HPDE6-E6E7 (cell line): ENCODE data around the gene TENM3.

Experiments used
- DNase-seq: peaks from one replicate; pipeline ENCODE4 v3.0.0; 2011; ENCODE audit warnings: missing footprints; ENCODE audit errors: extremely low spot score

TENM3 gene

GRCh38 chr4:182564724-182565369 lies 321.6 kb downstream of the TENM3 start:
- no peak for DNase-seq

GRCh38 chr4:182567119-182567518 lies 323.9 kb downstream of the TENM3 start:
- DNase-seq: no peak

GRCh38 chr4:182569561-182569960 lies 326.4 kb downstream of the TENM3 start:
- no peak for DNase-seq

GRCh38 chr4:182574706-182575105 lies 331.5 kb downstream of the TENM3 start:
- no peak for DNase-seq

GRCh38 chr4:182575225-182575624 lies 332.0 kb downstream of the TENM3 start:
- DNase-seq: no peak

- DNase-seq: no peak
These were observed 333.5 kb downstream of the TENM3 start for GRCh38 chr4:182576601-182577289.

GRCh38 chr4:182577411-182577810 lies 334.2 kb downstream of the TENM3 start:
- DNase-seq: no peak

- peak; percentile 40 for DNase-seq
These were observed 335.2 kb downstream of the TENM3 start for GRCh38 chr4:182578402-182578801.

- DNase-seq: peak; percentile 16
These were observed 339.0 kb downstream of the TENM3 start for GRCh38 chr4:182582245-182582644.

- no peak for DNase-seq
These were observed 340.7 kb downstream of the TENM3 start for GRCh38 chr4:182583703-182584415.

GRCh38 chr4:182585321-182585720 lies 342.1 kb downstream of the TENM3 start:
- no peak for DNase-seq

- no peak for DNase-seq
These were observed 345.9 kb downstream of the TENM3 start for GRCh38 chr4:182589100-182589499.

- DNase-seq: no peak
These were observed 350.2 kb downstream of the TENM3 start for GRCh38 chr4:182593402-182593801.

GRCh38 chr4:182593864-182594263 lies 350.7 kb downstream of the TENM3 start:
- no peak for DNase-seq

GRCh38 chr4:182600093-182600492 lies 356.9 kb downstream of the TENM3 start:
- DNase-seq: no peak

- no peak for DNase-seq
These were observed 357.7 kb downstream of the TENM3 start for GRCh38 chr4:182600856-182601255.

- no peak for DNase-seq
These were observed 361.0 kb downstream of the TENM3 start for GRCh38 chr4:182604161-182604622.

GRCh38 chr4:182604953-182605352 lies 361.8 kb downstream of the TENM3 start:
- DNase-seq: no peak

GRCh38 chr4:182608525-182608924 lies 365.3 kb downstream of the TENM3 start:
- no peak for DNase-seq

- no peak for DNase-seq
These were observed 373.3 kb downstream of the TENM3 start for GRCh38 chr4:182616476-182616875.

GRCh38 chr4:182619660-182620059 lies 376.5 kb downstream of the TENM3 start:
- DNase-seq: no peak

GRCh38 chr4:182620111-182620980 lies 377.1 kb downstream of the TENM3 start:
- no peak for DNase-seq
